GM18499 (cell line): ENCODE data around the gene CHN1.

Source experiments
- ATAC-seq: cut with Tn5 transposase; IDR thresholded peaks from one replicate; pipeline ENCODE4 v1.9.1; 2021; ENCODE audit warnings: moderate number of reproducible peaks; ENCODE audit not compliant: insufficient read depth, unreplicated experiment

Gene CHN1

GRCh38 chr2:174776223-174776622, 229.0 kb downstream of the CHN1 start:
- no peak for ATAC-seq

GRCh38 chr2:174775571-174775980, 229.6 kb downstream of the CHN1 start:
- ATAC-seq: no peak

DNA sequence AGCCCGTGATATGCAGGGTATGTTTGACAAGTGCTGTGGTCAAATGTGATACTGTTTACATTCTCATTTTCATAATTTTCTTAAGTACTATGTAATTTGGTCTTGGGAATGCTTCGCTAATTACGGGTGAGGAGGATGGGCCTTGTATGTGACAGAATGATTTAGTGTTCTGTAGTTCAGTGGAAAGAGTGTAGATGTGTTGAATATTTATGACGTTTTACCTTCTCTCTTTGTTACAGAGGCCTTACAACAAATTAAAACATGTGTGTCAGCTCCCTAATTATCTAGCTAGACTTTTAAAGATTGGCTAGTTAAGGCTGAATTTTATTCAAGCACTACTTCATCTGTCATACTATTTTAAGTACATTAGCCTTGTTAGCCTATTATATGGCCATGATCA, 230.3 kb downstream of the CHN1 start:
- no peak for ATAC-seq

DNA sequence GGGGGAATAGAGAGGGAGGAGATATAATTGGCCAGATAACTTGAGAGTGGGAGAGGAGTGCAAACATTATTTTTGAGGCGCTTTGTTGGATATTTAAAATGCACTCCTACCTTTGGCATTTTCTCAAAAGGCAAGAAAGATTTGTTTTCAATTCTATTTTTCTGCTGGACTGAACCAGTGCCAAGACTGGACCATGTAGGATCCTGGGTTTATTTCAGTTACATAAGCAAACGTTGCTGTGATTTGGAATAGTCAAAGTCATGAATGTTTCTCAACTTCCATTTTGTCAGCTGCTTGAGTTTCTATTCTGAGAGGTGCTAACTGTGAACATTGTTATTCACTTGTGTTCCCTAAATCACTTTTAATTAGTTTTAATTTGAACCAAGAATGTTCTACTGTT, 232.0 kb downstream of the CHN1 start:
- ATAC-seq: no peak

- ATAC-seq: no peak
These were observed 232.7 kb downstream of the CHN1 start for GRCh38 chr2:174772472-174772801.

DNA sequence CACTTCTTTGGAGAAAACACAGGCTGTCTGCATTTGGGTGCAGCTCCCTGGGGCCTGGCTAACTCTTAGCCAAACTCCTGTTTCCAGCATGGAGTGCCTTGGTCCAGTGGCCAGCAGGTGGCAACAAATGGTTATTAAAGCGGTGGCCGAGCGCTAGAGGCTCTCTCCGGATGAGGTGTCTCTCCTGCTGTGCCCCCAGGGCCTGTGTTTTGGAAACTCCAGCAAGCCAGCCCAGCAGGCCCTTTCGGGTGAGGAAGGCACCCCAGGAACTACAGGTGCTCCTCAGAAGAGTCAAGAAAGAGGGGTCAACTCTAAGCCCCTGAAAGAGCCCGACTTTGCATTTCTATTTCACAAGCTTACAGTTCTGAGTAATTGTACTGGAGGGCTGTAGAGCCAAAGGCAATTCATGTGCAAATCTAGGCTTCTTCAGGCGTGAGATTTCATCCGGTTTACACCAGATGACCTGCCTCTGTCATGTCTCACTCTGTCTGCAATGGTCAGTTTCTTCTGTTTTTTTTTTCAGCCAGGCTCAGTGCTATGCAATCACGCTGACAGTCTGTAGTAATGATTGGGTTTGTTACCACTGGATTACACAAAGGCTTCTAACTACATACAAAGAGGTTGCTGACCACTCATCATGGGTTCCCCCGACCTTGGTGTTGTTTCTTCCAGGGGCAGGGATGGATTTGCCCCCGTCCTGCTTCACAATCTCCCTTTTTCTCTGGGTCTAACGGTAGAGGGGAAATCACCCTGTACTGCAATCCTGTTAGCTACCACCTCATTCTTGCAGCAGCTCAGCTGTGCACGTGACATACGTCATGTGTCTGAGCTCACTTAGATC, 233.3 kb downstream of the CHN1 start:
- ATAC-seq: no peak

DNA sequence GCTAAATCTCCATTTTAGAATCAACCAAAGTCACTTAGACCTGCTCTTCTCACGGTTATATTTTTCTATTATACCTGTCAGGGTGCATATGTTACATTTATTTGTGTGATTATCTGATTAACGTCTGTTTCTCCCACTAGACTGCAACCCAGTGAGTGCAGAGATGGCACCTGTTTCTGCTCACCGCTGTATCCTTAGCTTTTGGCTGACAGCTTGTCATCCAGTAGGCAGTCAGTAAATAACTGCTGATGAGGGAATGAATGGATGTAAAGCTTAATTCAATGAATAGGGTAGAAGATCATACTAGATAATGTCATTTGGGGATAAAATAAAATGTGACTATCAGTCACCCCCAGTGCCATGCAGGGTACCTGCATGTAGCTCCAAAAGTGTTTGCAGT, 234.0 kb downstream of the CHN1 start:
- no peak for ATAC-seq

- no peak for ATAC-seq
These were observed 236.6 kb downstream of the CHN1 start for GRCh38 chr2:174768557-174768956.

- ATAC-seq: no peak
These were observed 238.9 kb downstream of the CHN1 start for GRCh38 chr2:174766271-174766670.

- no peak for ATAC-seq
These were observed 239.6 kb downstream of the CHN1 start for GRCh38 chr2:174765576-174765975.

DNA sequence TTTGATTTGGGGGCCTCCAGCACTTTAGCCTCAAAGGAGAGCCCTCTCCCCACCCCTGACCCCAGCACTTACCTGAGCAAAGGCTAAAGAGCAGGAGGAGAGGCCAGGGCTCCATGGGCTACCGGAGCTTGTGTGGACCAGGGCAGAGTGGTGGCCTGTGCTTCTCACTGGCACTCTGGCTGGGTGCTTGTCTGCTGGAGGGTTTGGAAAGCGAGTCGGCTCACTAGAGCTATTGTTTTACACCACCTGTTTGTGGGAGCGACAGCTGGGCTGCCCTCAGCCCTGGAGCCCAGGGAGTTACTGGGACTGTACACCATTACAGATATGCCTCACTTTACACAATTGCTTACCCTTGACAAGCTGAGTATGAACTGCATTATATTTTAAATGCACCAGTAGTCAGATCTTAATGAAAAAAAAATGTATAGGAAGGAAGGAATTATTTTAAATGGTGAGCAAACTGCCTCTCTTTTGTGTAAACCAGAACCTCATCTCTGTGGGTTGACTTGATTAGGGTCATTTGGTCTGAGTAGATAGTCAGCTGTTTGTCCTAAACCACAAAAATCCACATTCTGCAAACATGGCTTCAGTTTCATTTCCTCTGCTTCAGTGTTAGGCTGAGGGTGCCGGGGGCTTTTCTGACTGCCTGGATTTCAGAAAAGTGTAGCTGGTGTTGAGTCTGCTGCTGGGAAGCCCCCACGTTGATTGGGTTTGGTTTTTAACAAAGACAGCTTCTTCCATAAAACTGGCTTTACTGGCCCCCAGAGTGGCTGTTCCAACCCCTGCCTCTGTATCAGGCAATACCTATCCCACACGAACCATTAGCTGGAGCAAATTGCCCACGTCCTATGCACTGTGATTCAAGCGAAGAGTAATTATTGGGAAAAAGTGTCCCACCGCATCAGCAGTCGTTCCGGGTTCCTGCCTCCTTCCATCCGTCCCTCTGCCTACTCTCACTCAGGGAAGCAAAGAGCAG, 240.6 kb downstream of the CHN1 start, which contains the start of gene CHRNA1:
Gene CHRNA1, minus strand, starts transcription at position 193 of the 976 bp plus-strand sequence. Its CDS starts 78 bp downstream, at position 115.
- no peak for ATAC-seq

GRCh38 chr2:174763780-174764179, 241.4 kb downstream of the CHN1 start:
- no peak for ATAC-seq

DNA sequence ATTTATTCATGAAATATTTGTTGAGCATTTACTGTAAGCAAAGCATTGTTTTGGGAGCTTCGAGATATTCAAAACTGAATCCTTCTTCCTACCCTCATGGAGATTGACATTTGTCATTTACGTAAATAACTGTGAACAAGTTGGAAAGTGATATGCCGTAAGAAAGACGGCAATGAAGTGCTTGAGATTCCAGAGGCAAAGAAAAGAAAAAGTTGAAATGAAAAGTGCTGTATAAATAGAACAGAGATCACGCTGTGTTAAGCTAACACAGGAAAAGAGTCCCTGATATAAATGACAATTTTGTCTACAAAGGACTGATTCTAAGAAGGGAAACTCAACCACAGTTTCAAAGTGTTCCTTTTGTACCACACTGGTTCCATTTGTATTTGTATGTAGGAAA, 242.7 kb downstream of the CHN1 start:
- no peak for ATAC-seq

GRCh38 chr2:174761837-174762236, 243.3 kb downstream of the CHN1 start:
- no peak for ATAC-seq

- no peak for ATAC-seq
These were observed 244.2 kb downstream of the CHN1 start for GRCh38 chr2:174760845-174761473.

DNA sequence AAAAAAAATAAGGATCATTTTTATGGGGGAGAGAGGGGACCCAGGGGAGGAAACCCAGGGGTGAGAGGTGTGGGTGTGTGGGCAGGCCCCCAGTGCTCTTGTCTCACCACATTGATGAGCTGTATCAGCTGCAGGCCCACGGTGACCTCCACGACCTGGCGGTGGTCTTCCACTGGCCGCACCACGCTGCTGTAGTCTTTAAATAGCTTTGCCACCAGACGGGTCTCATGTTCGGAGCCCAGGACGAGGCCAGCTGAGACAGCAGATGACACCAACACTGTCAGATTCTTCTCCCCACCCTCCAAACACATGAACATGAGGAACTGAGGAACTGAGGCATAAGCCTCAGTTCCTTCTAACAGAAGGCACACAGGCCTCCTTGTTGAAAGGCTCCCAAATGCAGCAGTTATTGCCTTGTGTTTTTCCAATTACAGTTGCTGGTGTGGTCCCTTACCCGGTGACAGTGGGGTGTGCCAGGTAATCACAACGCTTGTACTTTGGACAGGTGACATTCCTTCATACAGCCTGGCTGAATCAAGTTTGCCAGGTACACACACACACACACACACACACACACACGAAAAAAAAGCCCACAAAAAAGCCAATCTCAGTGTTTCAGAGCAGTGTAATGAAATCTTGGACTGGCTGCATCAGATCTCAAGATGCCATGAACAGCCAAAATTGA, 245.7 kb downstream of the CHN1 start:
- no peak for ATAC-seq

- ATAC-seq: no peak
These were observed 248.4 kb downstream of the CHN1 start for GRCh38 chr2:174756743-174757142.

DNA sequence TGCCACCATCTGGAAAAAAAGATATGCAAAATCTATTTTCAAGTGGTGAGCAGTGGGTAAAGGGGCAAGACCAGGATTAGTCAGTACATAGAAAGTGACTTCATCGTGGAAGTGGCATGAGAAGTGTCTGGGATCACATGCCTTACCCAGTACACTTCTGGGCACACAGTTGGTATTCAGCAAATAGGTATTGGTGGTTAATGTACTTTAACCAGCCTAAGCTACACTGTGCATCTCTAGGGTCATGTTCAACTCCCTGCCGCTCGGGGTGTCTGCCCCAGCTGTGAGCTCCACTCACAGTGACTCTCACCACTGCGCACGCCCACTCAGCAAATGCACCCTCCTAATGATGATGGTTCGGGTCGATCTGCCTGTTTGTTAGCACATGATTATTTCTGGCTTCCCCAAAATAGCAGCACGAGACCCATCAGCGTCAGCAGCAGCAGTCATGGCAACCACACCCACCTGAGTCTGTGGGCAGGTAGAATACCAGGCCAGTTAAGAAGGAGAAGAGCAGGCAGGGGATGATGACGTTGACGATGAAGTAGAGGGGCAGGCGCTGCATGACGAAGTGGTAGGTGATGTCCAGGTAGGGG, 252.0 kb downstream of the CHN1 start:
- ATAC-seq: no peak

DNA sequence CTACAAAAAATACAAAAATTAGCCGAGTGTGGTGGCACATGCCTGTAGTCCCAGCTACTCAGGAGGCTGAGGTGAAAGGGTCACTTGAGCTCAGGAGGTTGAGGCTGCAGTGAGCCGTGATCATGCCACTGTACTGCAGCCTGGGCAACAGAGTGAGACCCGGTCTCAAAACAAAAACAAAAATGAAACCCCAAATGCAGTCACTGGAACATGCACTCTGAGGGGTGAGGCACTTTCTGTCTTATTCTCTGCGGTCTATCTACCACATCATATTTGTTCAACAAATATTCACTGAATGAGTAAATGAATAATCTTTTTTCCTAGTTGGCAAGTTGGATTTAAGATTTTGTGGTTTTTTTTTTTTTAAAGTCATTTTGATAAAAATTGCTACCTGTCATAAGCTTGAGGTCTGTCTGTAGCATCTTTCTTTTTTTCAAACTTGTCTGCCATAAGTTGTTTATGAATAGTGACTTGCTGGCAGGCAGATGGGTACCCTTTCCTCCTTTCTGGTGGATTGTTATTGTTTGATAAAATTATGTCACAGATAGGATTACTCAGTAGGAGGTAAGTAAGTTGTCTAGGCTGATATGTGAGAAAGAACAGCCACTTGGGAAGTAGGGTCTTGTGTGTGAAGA, 252.7 kb downstream of the CHN1 start:
- ATAC-seq: peak; percentile 83
